ENCODE measurements around the gene APMAP. TPM values are rescaled to one million over a fixed set of nuclear protein-coding genes. Genes with fewer than 3 reads are reported as not detected.
"Not testable (repeated sequence)": the region's sequence is repeated elsewhere in the genome, so short reads cannot be mapped to it uniquely, and the experiment has no call there.

The APMAP gene
- total RNA-seq, 2 experiments from 2014 or later: 9.5 to 11.3 TPM

GRCh38 chr20:24930724-24931688 is 61.5 kb downstream of the APMAP start:
- Mint-ChIP-seq H3K4me3 (peak overlapping the region; percentile 30), H3K27ac (peak overlapping the region; percentile 45), H3K4me1 (ENCODE audit: low read depth) (peaks cover 27% of the 10 kb centered on the region)
- DNase-seq; ATAC-seq (ENCODE audit: poor library complexity); H3K27me3 ChIP-seq (ENCODE audit: control insufficient read depth in 1 of 2, insufficient read depth in 2 of 2, low read length in 2 of 2); H3K9me3 ChIP-seq (ENCODE audit: control insufficient read depth in 1 of 2, insufficient read depth in 1 of 2, low read length in 2 of 2); intact Hi-C loops (cut with DNase I, micrococcal nuclease); H3K4me3 ChIP-seq (ENCODE audit: low read length); H3K27me3 Mint-ChIP-seq; H3K36me3 Mint-ChIP-seq (ENCODE audit: low read depth); H3K27ac ChIP-seq (ENCODE audit: low read depth in 1 of 2, low read length in 2 of 2); H3K36me3 ChIP-seq (ENCODE audit: insufficient read depth, low read length); H3K9me3 Mint-ChIP-seq: not testable (repeated sequence)
- CTCF ChIA-PET: interaction anchor here (0.8 kb wide), 1 partner anchor 14 kb away, joined by 3 read pairs; no protein-coding TSS in a partner anchor
- peaks cover 32% of the 10 kb centered on the region for H3K4me1 ChIP-seq (ENCODE audit: insufficient read depth, low read length)
- POLR2A ChIA-PET: interaction anchor here (1.4 kb wide), 2 partner anchors 13 to 24 kb away, joined by 4 read pairs; no protein-coding TSS in a partner anchor
- TF ChIP-seq CTCF (IDR thresholded peaks at IDR 0.05): peak; percentile 55

GRCh38 chr20:24929867-24930723 is 62.5 kb downstream of the APMAP start:
- H3K36me3 ChIP-seq (ENCODE audit: insufficient read depth, low read length); H3K9me3 ChIP-seq (ENCODE audit: control insufficient read depth in 1 of 2, insufficient read depth in 1 of 2, low read length in 2 of 2); POLR2A ChIA-PET; H3K4me3 ChIP-seq (ENCODE audit: low read length); CTCF ChIA-PET; H3K27ac Mint-ChIP-seq; intact Hi-C loops (cut with DNase I, micrococcal nuclease); H3K27me3 ChIP-seq (ENCODE audit: control insufficient read depth in 1 of 2, insufficient read depth in 2 of 2, low read length in 2 of 2); H3K27ac ChIP-seq (ENCODE audit: low read depth in 1 of 2, low read length in 2 of 2); H3K4me3 Mint-ChIP-seq; H3K36me3 Mint-ChIP-seq (ENCODE audit: low read depth); H3K27me3 Mint-ChIP-seq; ATAC-seq (ENCODE audit: poor library complexity); H3K9me3 Mint-ChIP-seq: not testable (repeated sequence)
- peaks cover 32% of the 10 kb centered on the region for H3K4me1 ChIP-seq (ENCODE audit: insufficient read depth, low read length)
- peaks cover 27% of the 10 kb centered on the region for H3K4me1 Mint-ChIP-seq (ENCODE audit: low read depth)
- DNase-seq: peak in 3 of 14 experiments; percentile 32 to 63 (median 34)

- H3K27ac Mint-ChIP-seq; H3K27ac ChIP-seq (ENCODE audit: low read depth in 1 of 2, low read length in 2 of 2); POLR2A ChIA-PET; H3K27me3 ChIP-seq (ENCODE audit: control insufficient read depth in 1 of 2, insufficient read depth in 2 of 2, low read length in 2 of 2); ATAC-seq (ENCODE audit: poor library complexity); H3K4me3 ChIP-seq (ENCODE audit: low read length); intact Hi-C loops (cut with DNase I, micrococcal nuclease); H3K27me3 Mint-ChIP-seq; H3K36me3 ChIP-seq (ENCODE audit: insufficient read depth, low read length); H3K36me3 Mint-ChIP-seq (ENCODE audit: low read depth); H3K9me3 Mint-ChIP-seq; CTCF ChIA-PET; H3K9me3 ChIP-seq (ENCODE audit: control insufficient read depth in 1 of 2, insufficient read depth in 1 of 2, low read length in 2 of 2); H3K4me3 Mint-ChIP-seq; DNase-seq: not testable (repeated sequence)
- peaks cover 30% of the 10 kb centered on the region for H3K4me1 ChIP-seq (ENCODE audit: insufficient read depth, low read length)
- H3K4me1 Mint-ChIP-seq (ENCODE audit: low read depth): peaks cover 27% of the 10 kb centered on the region
These were observed 63.3 kb downstream of the APMAP start for GRCh38 chr20:24929259-24929658.

GRCh38 chr20:24920706-24921105 is 71.8 kb downstream of the APMAP start:
- POLR2A ChIA-PET; H3K9me3 ChIP-seq (ENCODE audit: control insufficient read depth in 1 of 2, insufficient read depth in 1 of 2, low read length in 2 of 2); H3K4me1 Mint-ChIP-seq (ENCODE audit: low read depth); CTCF ChIA-PET; H3K27ac Mint-ChIP-seq; H3K27me3 ChIP-seq (ENCODE audit: control insufficient read depth in 1 of 2, insufficient read depth in 2 of 2, low read length in 2 of 2); H3K27me3 Mint-ChIP-seq; H3K27ac ChIP-seq (ENCODE audit: low read depth in 1 of 2, low read length in 2 of 2); ATAC-seq (ENCODE audit: poor library complexity); intact Hi-C loops (cut with DNase I, micrococcal nuclease); H3K36me3 Mint-ChIP-seq (ENCODE audit: low read depth); H3K9me3 Mint-ChIP-seq; H3K36me3 ChIP-seq (ENCODE audit: insufficient read depth, low read length); H3K4me3 ChIP-seq (ENCODE audit: low read length); DNase-seq; H3K4me3 Mint-ChIP-seq: not testable (repeated sequence)
- H3K4me1 ChIP-seq (ENCODE audit: insufficient read depth, low read length): peaks cover 11% of the 10 kb centered on the region

GRCh38 chr20:24919665-24920064 is 72.9 kb downstream of the APMAP start:
- intact Hi-C loops (cut with DNase I, micrococcal nuclease): loop anchor here in 1 of 2 experiments (10.0 kb wide), 1 partner anchor 1035 kb away; no protein-coding TSS in a partner anchor
- not testable (repeated sequence) for H3K36me3 ChIP-seq (ENCODE audit: insufficient read depth, low read length); ATAC-seq (ENCODE audit: poor library complexity)

More at GRCh38 chr20:24919665-24920064, 72.9 kb downstream of the APMAP start:
- POLR2A ChIA-PET; H3K27ac Mint-ChIP-seq; DNase-seq; H3K4me1 Mint-ChIP-seq (ENCODE audit: low read depth); CTCF ChIA-PET; H3K4me3 Mint-ChIP-seq; H3K9me3 ChIP-seq (ENCODE audit: control insufficient read depth in 1 of 2, insufficient read depth in 1 of 2, low read length in 2 of 2); H3K27ac ChIP-seq (ENCODE audit: low read depth in 1 of 2, low read length in 2 of 2); H3K27me3 Mint-ChIP-seq; H3K4me3 ChIP-seq (ENCODE audit: low read length); H3K27me3 ChIP-seq (ENCODE audit: control insufficient read depth in 1 of 2, insufficient read depth in 2 of 2, low read length in 2 of 2); H3K9me3 Mint-ChIP-seq; H3K36me3 Mint-ChIP-seq (ENCODE audit: low read depth): not testable (repeated sequence)
- peaks cover 11% of the 10 kb centered on the region for H3K4me1 ChIP-seq (ENCODE audit: insufficient read depth, low read length)
